ENCODE data around the gene HSFX3. TPM values are rescaled to one million over a fixed set of nuclear protein-coding genes. Genes with fewer than 3 reads are reported as not detected.
A peak's percentile ranks its signal among the peaks of the same experiment; 100 is the strongest.

Gene HSFX3
- total and polyA plus RNA-seq, 2 of the 13 experiments (the other 11 are each of a cell fraction or from before 2014, with no cell fraction given) = not detected

DNA sequence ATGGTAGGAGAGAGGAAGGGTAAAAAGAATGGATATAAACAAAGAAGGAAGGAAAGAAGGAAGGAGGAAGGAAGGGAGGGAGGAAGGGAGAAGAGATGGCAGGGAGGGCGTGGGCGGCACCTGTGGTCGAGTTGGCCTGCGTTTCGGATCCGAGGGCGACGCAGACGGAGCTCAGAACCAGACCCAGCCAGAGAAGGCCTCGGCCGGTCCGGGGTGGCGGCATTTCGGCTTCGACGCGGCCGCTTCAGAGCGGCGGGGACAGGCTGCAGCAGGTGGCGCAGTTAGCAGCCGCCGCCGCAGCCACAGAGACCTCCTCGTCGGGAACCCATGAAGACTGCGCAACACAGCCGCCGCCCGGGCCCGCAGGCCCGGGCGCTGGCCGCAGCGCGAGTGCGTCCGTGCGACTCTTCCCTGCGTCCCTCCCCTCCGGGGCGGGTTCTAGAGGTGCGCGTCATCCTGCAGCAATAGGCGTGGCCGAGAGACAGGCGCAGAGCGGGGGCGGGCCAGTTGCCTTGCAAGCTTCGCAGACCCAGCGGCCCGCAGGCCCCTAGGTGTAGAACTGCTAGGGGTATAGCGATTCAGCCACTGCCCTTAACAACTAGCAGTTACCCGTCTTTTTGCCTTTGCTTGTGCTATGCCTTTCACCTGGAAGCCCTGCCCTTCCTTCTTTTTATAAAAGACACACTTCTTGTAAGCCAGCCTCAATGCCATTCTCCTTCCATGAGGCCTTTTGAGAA is 44.6 kb downstream of the HSFX3 start, which contains the start of gene IDS (continued):
- TF ChIP-seq ZNF574 (CRISPR knock-in tag; IDR thresholded peaks at IDR 0.05) = 0 out of 2 replicates have a peak, but pooled peaks have one; percentile 27
- no peak for TF ChIP-seq SOX5 (CRISPR knock-in tag; IDR thresholded peaks at IDR 0.05; ENCODE audit: borderline replicate concordance)
- TF ChIP-seq ZNF605 (CRISPR knock-in tag; IDR thresholded peaks at IDR 0.05) = no peak
- TF ChIP-seq, protein P1, sequence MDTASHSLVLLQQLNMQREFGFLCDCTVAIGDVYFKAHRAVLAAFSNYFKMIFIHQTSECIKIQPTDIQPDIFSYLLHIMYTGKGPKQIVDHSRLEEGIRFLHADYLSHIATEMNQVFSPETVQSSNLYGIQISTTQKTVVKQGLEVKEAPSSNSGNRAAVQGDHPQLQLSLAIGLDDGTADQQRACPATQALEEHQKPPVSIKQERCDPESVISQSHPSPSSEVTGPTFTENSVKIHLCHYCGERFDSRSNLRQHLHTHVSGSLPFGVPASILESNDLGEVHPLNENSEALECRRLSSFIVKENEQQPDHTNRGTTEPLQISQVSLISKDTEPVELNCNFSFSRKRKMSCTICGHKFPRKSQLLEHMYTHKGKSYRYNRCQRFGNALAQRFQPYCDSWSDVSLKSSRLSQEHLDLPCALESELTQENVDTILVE (CRISPR knock-in tag; IDR thresholded peaks at IDR 0.05) = no peak
- TF ChIP-seq, protein P2, sequence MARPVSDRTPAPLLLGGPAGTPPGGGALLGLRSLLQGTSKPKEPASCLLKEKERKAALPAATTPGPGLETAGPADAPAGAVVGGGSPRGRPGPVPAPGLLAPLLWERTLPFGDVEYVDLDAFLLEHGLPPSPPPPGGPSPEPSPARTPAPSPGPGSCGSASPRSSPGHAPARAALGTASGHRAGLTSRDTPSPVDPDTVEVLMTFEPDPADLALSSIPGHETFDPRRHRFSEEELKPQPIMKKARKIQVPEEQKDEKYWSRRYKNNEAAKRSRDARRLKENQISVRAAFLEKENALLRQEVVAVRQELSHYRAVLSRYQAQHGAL (CRISPR knock-in tag; IDR thresholded peaks at IDR 0.05; ENCODE audit: not compliant biosample characterization) = no peak
- no peak for TF ChIP-seq FOXP4 (CRISPR knock-in tag; IDR thresholded peaks at IDR 0.05)
- no peak for TF ChIP-seq KLF11 (CRISPR knock-in tag; IDR thresholded peaks at IDR 0.05)
- TF ChIP-seq, protein P3, sequence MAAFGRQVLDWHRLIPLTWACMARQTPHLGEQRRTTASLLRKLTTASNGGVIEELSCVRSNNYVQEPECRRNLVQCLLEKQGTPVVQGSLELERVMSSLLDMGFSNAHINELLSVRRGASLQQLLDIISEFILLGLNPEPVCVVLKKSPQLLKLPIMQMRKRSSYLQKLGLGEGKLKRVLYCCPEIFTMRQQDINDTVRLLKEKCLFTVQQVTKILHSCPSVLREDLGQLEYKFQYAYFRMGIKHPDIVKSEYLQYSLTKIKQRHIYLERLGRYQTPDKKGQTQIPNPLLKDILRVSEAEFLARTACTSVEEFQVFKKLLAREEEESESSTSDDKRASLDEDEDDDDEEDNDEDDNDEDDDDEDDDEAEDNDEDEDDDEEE (CRISPR knock-in tag; IDR thresholded peaks at IDR 0.05) = no peak
- no peak for TF ChIP-seq ZNF558 (CRISPR knock-in tag; IDR thresholded peaks at IDR 0.05; ENCODE audit: borderline replicate concordance)
- peak; percentile 31; the same call in 1 of the 2 replicates for TF ChIP-seq DRAP1 (CRISPR knock-in tag; IDR thresholded peaks at IDR 0.05)
- no peak for TF ChIP-seq SIX4 (CRISPR knock-in tag; IDR thresholded peaks at IDR 0.05)
- no peak for TF ChIP-seq KLF9 (CRISPR knock-in tag; IDR thresholded peaks at IDR 0.05; ENCODE audit: low read depth)
- no peak for TF ChIP-seq SRSF1 (optimal IDR thresholded peaks at IDR 0.05; ENCODE audit: low read depth, low read length)
- TF ChIP-seq ZNF3 (CRISPR knock-in tag; IDR thresholded peaks at IDR 0.05) = no peak
- TF ChIP-seq, protein P4, sequence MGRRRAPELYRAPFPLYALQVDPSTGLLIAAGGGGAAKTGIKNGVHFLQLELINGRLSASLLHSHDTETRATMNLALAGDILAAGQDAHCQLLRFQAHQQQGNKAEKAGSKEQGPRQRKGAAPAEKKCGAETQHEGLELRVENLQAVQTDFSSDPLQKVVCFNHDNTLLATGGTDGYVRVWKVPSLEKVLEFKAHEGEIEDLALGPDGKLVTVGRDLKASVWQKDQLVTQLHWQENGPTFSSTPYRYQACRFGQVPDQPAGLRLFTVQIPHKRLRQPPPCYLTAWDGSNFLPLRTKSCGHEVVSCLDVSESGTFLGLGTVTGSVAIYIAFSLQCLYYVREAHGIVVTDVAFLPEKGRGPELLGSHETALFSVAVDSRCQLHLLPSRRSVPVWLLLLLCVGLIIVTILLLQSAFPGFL (CRISPR knock-in tag; IDR thresholded peaks at IDR 0.05) = no peak
- TF ChIP-seq ELF1 (CRISPR knock-in tag; IDR thresholded peaks at IDR 0.05) = no peak
- TF ChIP-seq EHMT2 (IDR thresholded peaks at IDR 0.05; ENCODE audit: borderline replicate concordance, low read depth, low read length) = no peak
- TF ChIP-seq ZNF513 (CRISPR knock-in tag; conservative IDR thresholded peaks at IDR 0.05) = no peak
- TF ChIP-seq PHF5A (CRISPR knock-in tag; IDR thresholded peaks at IDR 0.05; ENCODE audit: low read depth, unreplicated experiment) = no peak
